CD4-positive, alpha-beta T cell (primary cell): ENCODE results near the gene C9orf43. TPM values are rescaled to one million over a fixed set of nuclear protein-coding genes. Genes with fewer than 3 reads are reported as not detected.

Experiments
- ATAC-seq: fragments of 200-7000 bp; cut with Tn5 transposase; one replicate; pipeline ENCODE4 v1.10.0; 2022; ENCODE audit warnings: mild to moderate bottlenecking; ENCODE audit not compliant: poor library complexity
- CTCF ChIA-PET: fragments of 350-600 bp; sonication (Branson Sonifier 250); formaldehyde crosslinking; loops from one replicate; lab custom pipeline; 2021; ENCODE audit warnings: antibody characterized with exemption, inconsistent platforms; lab: Charles Lee
- POLR2A ChIA-PET: fragments of 350-600 bp; sonication (Branson Sonifier 250); formaldehyde crosslinking; loops from one replicate; lab custom pipeline; 2021; ENCODE audit warnings: antibody characterized with exemption, inconsistent platforms; lab: Charles Lee
- DNase-seq, 14 experiments: peaks; one replicate each; pipeline ENCODE4 v3.0.0-alpha.2; 2013 to 2020; ENCODE audit warnings: mixed read lengths in 2 of 14
- H3K27ac ChIP-seq, 2 donors: one replicate each; pipeline versions ENCODE4 v1.5.1 to v1.7.0; 2013; ENCODE audit warnings: low read length in 2 of 2, low read depth in 1 of 2, mild to moderate bottlenecking in 1 of 2
- H3K27me3 ChIP-seq, 2 experiments: 1 replicate in 1 of 2; 2 replicates in 1 of 2; pipeline versions ENCODE4 v1.6.1 to v1.7.0; 2013; ENCODE audit warnings: low read length in 2 of 2, control low read depth in 1 of 2, mild to moderate bottlenecking in 1 of 2, moderate library complexity in 1 of 2; ENCODE audit not compliant: insufficient read depth in 2 of 2, control insufficient read depth in 1 of 2
- H3K36me3 ChIP-seq: one replicate; pipeline ENCODE4 v1.6.1; 2013; ENCODE audit warnings: low read length, control low read depth; ENCODE audit not compliant: insufficient read depth
- H3K4me1 ChIP-seq: one replicate; pipeline ENCODE4 v1.6.1; 2013; ENCODE audit warnings: low read length, control low read depth; ENCODE audit not compliant: insufficient read depth
- H3K4me3 ChIP-seq: one replicate; pipeline ENCODE4 v1.5.1; 2013; ENCODE audit warnings: mild to moderate bottlenecking, low read length, moderate library complexity
- H3K9me3 ChIP-seq, 2 experiments: 1 replicate in 1 of 2; 2 replicates in 1 of 2; pipeline versions ENCODE4 v1.6.1 to v1.7.0; 2013; ENCODE audit warnings: low read length in 2 of 2, mild to moderate bottlenecking in 2 of 2, control low read depth in 1 of 2, moderate library complexity in 1 of 2; ENCODE audit not compliant: control insufficient read depth in 1 of 2, insufficient read depth in 1 of 2
- H3K27ac Mint-ChIP-seq: one replicate; pipeline ENCODE4 v1.8.0; 2020; ENCODE audit warnings: mixed read lengths
- H3K27me3 Mint-ChIP-seq: one replicate; pipeline ENCODE4 v1.8.0; 2021; ENCODE audit warnings: mixed read lengths
- H3K36me3 Mint-ChIP-seq: one replicate; pipeline ENCODE4 v1.8.0; 2021; ENCODE audit warnings: low read depth, mixed read lengths
- H3K4me1 Mint-ChIP-seq: one replicate; pipeline ENCODE4 v1.8.0; 2021; ENCODE audit warnings: low read depth, mixed read lengths
- H3K4me3 Mint-ChIP-seq: one replicate; pipeline ENCODE4 v1.8.0; 2020; ENCODE audit warnings: mild to moderate bottlenecking, mixed read lengths
- H3K9me3 Mint-ChIP-seq: one replicate; pipeline ENCODE4 v1.8.0; 2020; ENCODE audit warnings: mixed read lengths
- CTCF ChIP-seq: fragments of 200-600 bp; IDR thresholded peaks from one replicate; pipeline ENCODE4 v1.8.0; 2022; ENCODE audit warnings: antibody characterized with exemption, mild to moderate bottlenecking
- intact Hi-C, 2 experiments: fragments of 100-400 bp; cut with DNase I in 1 of 2; cut with micrococcal nuclease in 1 of 2; formaldehyde crosslinking; loops; one replicate each; pipeline versions ENCODE4 v1.15.1 to v1.9.0; 2023 to 2025; cut with DNase I, micrococcal nuclease
- total RNA-seq, 174 experiments: library from RNA in 2 of 174; stranded (reverse) in 2 of 174; gene quantifications; one replicate each; pipeline ENCODE4 v1.2.3 and lab custom pipeline; 2021 to 2026

The C9orf43 gene
- total RNA-seq, 2 experiments from 2014 or later: 0.60 to 0.95 TPM

GRCh38 chr9:113417370-113417769 lies 6.8 kb downstream of the C9orf43 start:
- H3K36me3 Mint-ChIP-seq: no peaks in the 10 kb centered on the region
- Histone ChIP-seq H3K36me3 (no peaks in the 10 kb centered on the region), H3K9me3 (no peaks in the 10 kb centered on the region), H3K27ac (no peak overlapping the region), H3K4me3 (no peak overlapping the region), H3K4me1 (no peaks in the 10 kb centered on the region), H3K27me3 (no peaks in the 10 kb centered on the region)
- DNase-seq (peak in 3 of 14 experiments; percentile 17 to 45 (median 33)), ATAC-seq (no peak)
- no peak overlapping the region for H3K27ac Mint-ChIP-seq
- TF ChIP-seq CTCF: peak; percentile 9
- intact Hi-C loops: loop anchor here in 1 of 2 experiments (10.0 kb wide), 1 partner anchor 1197 kb away; the partner anchor contains the start of gene TMEM268
- no peak overlapping the region for H3K4me3 Mint-ChIP-seq
- H3K9me3 Mint-ChIP-seq: no peaks in the 10 kb centered on the region
- no peaks in the 10 kb centered on the region for H3K4me1 Mint-ChIP-seq
- CTCF ChIA-PET: no interaction called here
- H3K27me3 Mint-ChIP-seq: no peaks in the 10 kb centered on the region
- POLR2A ChIA-PET: no interaction called here

GRCh38 chr9:113421726-113422125 lies 11.2 kb downstream of the C9orf43 start:
- ChIA-PET CTCF (no interaction called here), POLR2A (interaction anchor here (1.3 kb wide), 1 partner anchor 12 kb away, joined by 4 read pairs; the partner anchor contains the start of genes C9orf43 and POLE3)
- H3K27ac Mint-ChIP-seq: no peak overlapping the region
- intact Hi-C loops: no loop called here
- Histone ChIP-seq H3K27me3 (no peaks in the 10 kb centered on the region), H3K4me3 (no peak overlapping the region), H3K9me3 (no peaks in the 10 kb centered on the region), H3K4me1 (no peaks in the 10 kb centered on the region), H3K36me3 (no peaks in the 10 kb centered on the region), H3K27ac (no peak overlapping the region)
- DNase-seq: no peak
- no peaks in the 10 kb centered on the region for H3K9me3 Mint-ChIP-seq
- H3K4me3 Mint-ChIP-seq: no peak overlapping the region
- no peaks in the 10 kb centered on the region for H3K36me3 Mint-ChIP-seq
- no peaks in the 10 kb centered on the region for H3K4me1 Mint-ChIP-seq
- TF ChIP-seq CTCF: no peak
- peaks cover 6% of the 10 kb centered on the region for H3K27me3 Mint-ChIP-seq
- ATAC-seq: no peak

DNA sequence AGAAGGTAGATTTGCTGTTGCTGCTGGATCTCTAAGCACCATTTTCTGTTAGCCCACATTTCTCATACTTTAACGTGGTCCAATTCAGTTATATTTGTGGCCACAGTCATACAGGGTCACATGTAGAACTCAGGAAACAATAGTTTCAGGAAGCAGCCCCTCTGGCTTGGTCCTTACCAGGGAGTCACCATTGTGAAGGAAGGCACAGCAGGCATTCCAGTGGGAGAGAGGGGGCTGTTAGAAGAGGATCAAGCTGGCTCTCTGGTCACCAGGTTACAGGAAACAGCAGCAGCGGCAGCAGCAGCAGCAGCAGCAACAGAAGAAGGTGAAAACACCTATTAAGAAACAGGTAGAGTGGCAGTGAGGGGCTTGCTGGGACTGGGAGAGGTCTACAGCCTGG lies 14.5 kb downstream of the C9orf43 start:
- no peak overlapping the region for H3K27ac Mint-ChIP-seq
- H3K9me3 Mint-ChIP-seq: no peaks in the 10 kb centered on the region
- ChIA-PET CTCF (no interaction called here), POLR2A (no interaction called here)
- Histone ChIP-seq H3K27ac (no peak overlapping the region), H3K27me3 (no peaks in the 10 kb centered on the region), H3K4me3 (no peak overlapping the region), H3K36me3 (no peaks in the 10 kb centered on the region), H3K9me3 (no peaks in the 10 kb centered on the region), H3K4me1 (no peaks in the 10 kb centered on the region)
- DNase-seq: no peak
- ATAC-seq: no peak
- H3K4me1 Mint-ChIP-seq: no peaks in the 10 kb centered on the region
- no peaks in the 10 kb centered on the region for H3K36me3 Mint-ChIP-seq
- peaks cover 6% of the 10 kb centered on the region for H3K27me3 Mint-ChIP-seq
- no peak for TF ChIP-seq CTCF
- H3K4me3 Mint-ChIP-seq: no peak overlapping the region
- intact Hi-C loops: no loop called here
